IPS-NIHi7 (cell line): ENCODE measurements around the gene MFRP.

Experiments used
- DNase-seq: peaks from one replicate; pipeline ENCODE4 v3.0.0; 2012; ENCODE audit warnings: mixed read lengths; ENCODE audit errors: extremely low spot score

Gene MFRP

GRCh38 chr11:119318240-119319135 is 28.0 kb downstream of the MFRP start:
- peak; percentile 52 for DNase-seq

GRCh38 chr11:119317592-119318239 is 28.8 kb downstream of the MFRP start:
- DNase-seq, result no peak

GRCh38 chr11:119316729-119317591 is 29.5 kb downstream of the MFRP start, which contains the start of gene MCAM:
MCAM (minus strand) TSS chr11:119317130; CDS start chr11:119317101, 29 bp downstream.
- peak; percentile 82 for DNase-seq

DNA sequence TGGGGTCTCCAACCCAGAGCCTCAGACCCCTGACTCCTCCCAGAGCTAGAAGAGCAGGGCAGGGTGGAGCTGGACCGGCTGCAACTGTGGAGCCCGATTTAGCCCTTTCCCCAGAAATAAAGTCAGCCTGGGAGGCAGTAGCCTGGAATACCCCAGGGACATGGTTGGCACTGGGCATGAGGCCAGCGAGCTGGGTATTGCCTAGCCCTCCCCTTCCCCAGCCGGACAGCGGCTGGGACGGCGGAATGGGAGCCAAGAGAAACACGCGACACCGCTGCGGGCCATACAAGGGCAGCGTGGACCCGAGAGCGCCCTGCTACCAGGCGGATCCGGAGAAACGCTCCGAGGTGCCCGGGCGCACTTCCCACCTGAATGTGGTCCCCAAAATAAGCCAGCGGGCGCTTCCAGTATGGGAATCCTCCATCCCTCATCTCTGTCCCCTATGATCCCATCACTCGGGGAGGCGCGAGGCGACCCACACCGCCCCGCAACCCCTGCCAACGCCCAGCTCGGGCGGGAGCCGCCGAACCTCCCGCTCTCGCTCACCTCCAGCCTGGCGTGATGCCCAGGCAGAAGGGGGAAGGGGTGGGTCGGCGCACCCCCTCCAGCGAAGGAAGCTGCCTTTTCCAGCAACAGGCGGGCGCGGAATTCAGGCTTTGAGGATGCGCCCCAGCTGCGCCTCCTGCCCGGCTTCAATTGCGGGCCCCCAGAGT is 30.3 kb downstream of the MFRP start:
- no peak for DNase-seq

GRCh38 chr11:119315131-119316015 is 31.1 kb downstream of the MFRP start:
- DNase-seq, result peak; percentile 75

GRCh38 chr11:119314726-119315125 is 31.8 kb downstream of the MFRP start:
- DNase-seq, result no peak

DNA sequence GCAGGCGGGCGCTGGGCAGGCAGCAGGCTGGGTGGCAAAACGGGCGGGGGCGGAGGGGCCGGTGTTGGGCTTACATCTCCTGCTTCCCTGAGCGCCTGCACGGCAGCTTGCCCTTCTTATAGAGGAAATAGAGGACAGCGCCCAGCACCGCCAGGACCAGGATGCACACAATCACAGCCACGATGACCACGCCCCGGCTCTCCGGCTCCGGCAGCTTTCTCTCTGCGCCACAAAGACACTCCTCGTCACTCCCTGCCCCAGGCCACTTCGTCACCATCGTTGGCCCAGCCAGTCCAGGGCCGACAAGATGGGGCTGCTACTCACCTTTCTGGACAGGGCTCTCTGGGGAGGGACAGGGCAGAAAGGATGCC is 35.8 kb downstream of the MFRP start:
- DNase-seq, result no peak

DNA sequence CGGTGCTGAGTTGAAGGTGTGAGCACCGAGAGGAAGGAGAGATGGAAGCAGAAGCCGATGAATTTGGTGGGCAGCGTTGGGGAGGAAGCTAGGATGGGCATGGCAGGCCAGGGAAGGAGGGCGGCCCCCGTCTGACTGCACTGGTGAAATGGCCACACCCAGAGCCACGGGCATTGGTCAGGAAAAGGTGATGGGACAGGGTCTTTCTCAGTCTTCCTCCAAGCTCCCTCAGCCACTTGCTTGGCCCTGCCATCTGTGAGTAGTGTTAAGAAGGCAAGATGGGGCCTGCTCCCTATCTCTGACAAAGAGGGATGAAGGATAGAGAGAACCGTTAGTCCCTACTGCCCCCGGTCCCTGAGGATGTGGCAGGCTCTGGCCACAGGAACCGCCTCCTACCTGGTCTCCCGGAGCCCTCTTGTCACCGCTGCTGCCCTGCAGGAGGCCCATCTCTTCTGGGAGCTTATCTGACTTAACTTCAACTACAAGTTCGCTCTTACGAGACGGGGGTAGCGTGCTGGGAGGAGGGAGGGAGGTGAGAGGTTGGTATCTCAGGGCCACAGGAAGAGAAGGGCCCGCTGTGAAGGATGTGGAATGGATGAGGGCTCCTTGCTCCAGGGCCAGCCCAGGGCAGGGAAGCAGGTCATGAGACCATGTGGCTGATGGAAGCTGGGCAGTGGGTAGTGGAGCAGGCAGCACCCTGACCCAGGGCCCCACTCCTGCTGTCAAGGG is 36.4 kb downstream of the MFRP start:
- DNase-seq, result no peak

DNA sequence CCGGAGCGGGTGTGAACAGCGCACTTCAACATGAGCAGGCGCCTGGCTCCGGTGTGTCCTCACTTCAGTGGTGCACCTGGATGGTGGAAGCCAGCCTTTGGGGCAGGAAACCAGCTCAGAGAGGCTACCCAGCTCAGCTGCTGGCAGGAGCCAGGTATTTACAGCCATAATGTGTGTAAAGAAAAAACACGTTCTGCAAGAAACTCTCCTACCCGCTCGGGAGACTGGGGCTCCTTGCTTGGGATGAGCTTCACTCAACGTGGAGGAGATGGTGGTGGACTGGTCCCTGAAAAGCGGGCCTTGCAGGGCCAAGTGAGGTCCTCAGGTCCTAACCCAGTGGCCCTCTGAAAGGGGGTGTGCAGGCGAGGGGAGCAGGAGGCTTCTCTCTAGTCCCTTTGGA is 37.1 kb downstream of the MFRP start:
- no peak for DNase-seq

DNA sequence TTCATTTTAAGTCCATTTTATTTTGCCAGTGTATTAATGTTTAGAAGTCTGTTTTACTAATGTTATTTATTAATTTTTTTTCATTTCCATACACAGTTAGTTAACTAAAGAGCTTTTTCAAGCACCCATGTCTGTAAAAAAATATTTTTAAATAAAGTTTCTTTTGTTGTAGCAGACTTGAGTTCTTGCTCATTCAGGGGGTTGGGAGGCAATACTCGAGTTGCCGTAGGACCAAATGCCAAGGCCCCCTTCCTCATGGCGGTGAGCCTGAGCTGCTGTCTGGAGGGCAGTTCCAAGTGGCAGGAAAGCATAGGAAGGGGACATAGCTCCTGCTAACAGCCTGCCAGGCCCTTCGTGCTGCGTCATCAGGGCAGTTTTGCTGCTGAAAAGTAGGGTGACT is 38.5 kb downstream of the MFRP start:
- DNase-seq, result no peak

- DNase-seq, result no peak
Measured at GRCh38 chr11:119307219-119307618, 39.3 kb downstream of the MFRP start.

GRCh38 chr11:119306373-119306890 is 40.1 kb downstream of the MFRP start:
- DNase-seq, result no peak

DNA sequence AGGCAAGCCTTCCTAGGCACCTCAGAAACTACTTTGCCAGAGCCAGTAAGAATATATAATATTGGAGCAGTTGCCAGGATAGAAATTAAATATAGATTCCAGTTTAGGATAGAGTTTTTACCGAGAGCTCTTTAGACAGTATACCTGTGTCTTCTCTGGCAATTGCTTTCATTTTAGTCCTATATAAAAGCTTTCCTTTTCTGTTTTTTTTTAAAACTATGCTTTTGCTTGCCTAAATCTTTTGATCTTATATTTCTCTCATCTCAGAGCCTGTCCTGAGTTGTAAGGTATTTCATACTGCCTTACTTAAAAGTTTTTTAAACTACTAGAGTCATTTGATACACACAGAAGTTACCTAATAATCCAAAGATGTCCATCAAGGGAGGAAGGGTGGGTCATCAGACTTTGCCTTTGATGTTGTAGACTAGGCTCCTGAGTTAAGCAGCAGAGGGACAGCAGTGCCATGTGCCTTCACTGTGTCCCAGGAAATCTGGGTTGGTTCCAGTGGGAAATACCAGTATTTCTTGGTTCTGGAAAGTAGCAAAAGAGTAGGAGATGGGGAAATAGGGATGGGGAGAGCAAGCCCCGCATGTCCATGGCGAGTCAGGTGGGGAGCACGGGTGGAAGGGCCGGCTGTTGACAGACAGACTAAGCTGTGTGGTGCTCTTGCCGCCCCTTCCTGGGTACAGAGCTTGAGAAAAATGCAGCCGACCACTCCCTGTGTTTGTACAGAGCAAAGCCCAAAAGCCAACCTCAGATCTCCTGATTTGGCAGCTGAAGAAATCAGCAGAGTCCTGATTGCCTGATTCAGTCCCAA is 40.7 kb downstream of the MFRP start:
- no peak for DNase-seq

DNA sequence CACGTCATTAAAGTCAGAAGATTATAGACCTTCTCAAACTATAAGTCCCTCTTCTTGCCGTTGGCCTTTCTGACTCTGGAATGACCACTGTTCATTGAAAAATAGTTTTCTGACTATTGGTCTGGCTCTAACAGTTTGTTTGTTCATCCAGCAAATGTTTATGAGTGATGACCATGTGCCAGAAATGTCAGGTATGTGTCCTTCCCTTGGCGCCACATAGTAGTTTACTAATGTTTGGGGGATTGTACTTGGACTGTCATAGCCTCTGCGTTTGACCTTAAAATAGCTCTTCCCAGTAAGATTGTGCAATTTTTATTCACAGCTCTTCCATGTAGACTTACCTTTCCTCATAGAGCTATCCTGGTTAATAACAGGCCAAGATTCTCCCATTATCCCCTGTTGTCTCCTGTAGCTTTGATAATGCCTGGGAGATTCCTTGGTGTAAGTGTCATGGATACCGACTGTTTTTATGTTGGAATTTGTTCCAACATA is 43.2 kb downstream of the MFRP start:
- no peak for DNase-seq

DNA sequence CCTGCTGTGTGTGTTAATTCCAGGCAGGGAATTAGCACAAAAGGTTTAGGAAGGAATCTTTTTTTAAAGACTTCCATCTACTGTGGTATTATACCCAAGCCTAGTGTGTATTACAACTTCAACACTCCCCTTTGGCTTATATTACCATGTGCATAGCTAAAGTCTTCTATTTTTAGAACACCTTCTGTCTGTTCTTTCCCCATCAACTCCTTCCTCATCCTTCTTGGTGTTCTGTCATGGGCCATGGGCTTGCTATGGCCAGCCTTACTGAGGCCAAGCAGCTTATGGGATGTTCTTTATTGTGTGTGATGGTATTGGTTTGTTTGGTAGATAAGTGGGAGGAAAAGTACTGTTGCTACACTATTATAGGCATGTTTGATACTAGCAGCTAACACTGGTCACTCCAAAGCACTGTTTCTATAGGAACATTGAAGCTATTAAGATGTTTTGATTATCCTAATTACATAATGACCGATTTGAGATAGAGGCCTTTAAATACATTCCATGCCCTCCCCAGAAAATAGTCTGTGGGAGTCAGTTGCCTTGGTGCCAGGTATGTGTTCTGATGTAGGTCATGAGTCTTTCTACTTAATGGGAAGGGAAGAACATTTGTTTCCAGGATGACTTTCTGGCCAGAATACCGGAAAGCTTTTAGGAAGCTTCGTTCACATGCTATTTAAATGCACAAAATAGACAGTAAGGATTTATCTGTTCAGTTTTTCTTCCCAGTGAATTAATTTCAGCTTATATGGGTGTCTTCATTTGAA is 46.1 kb downstream of the MFRP start:
- DNase-seq, result no peak

DNA sequence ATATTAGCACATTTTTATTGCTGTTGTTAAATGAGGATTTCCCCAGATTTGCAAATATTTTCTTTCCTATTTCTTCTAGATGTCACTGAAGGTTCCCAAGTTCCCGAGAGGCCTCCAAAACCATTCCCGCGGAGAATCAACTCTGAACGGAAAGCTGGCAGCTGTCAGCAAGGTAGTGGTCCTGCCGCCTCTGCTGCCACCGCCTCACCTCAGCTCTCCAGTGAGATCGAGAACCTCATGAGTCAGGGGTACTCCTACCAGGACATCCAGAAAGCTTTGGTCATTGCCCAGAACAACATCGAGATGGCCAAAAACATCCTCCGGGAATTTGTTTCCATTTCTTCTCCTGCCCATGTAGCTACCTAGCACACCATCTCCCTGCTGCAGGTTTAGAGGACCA is 47.1 kb downstream of the MFRP start:
- DNase-seq, result no peak

- DNase-seq, result no peak
Measured at GRCh38 chr11:119298726-119299125, 47.8 kb downstream of the MFRP start.

DNA sequence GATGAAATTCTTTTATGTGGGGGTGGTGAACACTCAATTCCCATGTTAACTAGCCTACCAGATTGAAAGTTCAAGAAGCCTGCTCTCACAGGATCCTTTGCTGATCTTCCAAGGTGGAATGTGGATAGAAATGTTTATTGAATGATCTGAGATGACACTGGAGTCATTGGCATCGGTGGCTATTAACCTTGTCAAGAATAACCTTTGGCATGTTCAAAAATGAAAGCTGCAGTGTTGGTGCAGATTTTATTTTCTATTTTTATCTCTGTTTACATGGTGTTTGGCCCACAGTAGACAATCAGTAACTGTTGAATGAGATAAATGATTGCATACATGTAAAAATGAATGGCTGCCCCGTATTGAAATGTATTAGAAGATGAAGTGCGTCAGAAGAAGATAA is 48.6 kb downstream of the MFRP start:
- no peak for DNase-seq
